Activated CD8-positive, alpha-beta memory T cell treated with anti-CD3 and anti-CD28 coated beads for 4 hours (primary cell): ENCODE results near the gene RERE.
A peak's percentile ranks its signal among the peaks of the same experiment; 100 is the strongest.

Experiments used
- DNase-seq, 2 donors: peaks; one replicate each; pipeline ENCODE4 v3.0.0-alpha.2; 2020; ENCODE audit warnings: low read depth in 2 of 2

The RERE gene

DNA sequence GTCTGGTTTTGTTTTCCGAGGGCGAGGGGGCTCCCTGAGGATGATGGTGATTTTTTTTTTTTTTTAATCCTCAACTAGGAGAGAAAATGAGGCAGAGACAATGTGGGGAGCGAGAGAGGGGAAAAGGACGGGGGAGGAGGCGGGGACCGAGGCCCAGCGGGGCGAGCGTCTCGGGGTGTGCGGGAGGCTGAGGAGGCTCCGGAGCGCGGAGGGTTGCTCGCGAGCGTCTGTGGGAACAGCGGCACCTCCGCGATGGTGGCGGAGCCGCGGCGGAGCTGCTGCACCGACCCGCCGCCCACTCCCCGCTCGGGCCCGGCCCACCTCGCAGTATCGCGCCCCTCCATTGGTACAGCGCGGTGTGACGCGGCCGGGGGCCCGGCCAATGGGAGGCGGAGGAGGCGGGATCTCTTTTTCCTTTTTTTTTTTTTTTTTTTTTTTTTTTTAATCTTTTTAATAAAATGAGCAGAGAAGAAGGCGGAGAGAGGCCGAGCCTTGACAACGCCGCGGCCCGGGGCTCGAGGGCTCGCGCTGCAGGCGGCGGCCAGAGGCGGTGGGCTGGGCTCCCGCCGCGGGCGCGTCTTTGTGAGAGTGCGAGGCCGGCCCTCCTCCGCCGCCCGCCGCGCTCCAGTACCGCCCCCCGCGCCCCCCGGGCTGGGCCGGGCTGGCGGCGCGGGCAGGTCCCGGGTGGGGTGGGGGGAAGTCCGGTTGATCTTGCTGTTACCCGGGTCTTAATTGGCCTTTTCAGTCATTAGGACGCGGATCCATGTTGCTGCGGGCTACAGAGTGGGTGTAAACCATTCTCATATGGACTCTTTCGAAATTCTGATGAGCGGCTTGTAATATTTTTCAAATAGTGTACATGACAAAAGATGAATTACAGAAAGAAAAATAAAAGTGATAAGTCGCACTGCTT is at the start of gene RERE:
Gene RERE, minus strand, starts transcription at position 229 of the 913 bp plus-strand sequence.
- DNase-seq = peak; percentile 90

GRCh38 chr1:8866792-8867415 is 49.5 kb upstream of the RERE start:
- no peak for DNase-seq

DNA sequence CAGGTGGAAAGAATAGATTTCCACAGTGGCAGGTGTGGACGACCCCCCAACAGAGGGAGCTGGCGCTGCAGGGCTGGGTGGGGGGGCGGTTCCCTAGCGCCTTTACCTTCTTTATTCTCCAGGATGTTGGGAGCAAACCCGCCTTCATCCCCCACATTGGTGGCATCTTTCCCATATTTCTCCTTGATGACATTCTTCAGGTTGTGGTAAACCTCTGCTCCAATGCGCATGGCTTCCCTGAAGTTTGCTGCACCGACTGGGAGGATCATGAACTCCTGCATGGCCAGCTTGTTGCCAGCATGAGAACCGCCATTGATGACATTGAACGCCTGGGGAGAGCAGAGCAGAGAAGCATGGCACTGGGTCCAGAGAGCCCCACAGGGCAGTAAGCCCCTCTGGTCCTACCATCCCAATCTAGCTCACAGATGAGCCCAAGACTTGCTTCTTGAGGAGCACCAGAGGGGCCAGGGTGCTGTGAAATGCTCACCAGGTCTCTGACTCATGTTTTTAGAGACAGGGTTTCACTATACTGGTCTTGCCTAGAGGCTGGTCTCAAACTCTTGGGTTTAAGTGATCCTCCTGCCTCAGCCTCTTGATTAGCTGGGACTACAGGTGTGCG is 48.8 kb upstream of the RERE start:
- no peak for DNase-seq

GRCh38 chr1:8864713-8865344 is 47.4 kb upstream of the RERE start:
- DNase-seq = no peak

GRCh38 chr1:8863794-8864233 is 46.4 kb upstream of the RERE start:
- no peak for DNase-seq

GRCh38 chr1:8863138-8863537 is 45.7 kb upstream of the RERE start:
- no peak for DNase-seq

DNA sequence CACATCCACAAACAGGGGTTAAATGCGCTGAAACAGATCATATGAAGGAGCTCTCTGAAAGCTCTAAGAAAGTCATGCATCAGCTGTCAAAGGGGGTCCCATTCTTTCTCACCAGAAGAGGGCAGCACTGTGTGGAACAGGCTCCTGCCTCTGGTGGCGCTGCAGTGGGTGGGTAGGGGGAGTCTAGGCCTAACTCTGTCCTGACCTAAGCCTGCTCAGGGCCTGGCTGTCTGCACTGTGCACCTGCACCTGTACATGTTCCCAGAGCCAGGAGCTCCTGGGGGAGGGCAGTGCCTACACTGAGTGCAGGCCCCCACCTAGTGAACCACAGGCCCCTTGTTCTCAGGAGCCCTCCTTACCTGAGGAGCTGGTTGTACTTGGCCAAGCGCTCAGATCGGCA is 45.1 kb upstream of the RERE start:
- DNase-seq = no peak

DNA sequence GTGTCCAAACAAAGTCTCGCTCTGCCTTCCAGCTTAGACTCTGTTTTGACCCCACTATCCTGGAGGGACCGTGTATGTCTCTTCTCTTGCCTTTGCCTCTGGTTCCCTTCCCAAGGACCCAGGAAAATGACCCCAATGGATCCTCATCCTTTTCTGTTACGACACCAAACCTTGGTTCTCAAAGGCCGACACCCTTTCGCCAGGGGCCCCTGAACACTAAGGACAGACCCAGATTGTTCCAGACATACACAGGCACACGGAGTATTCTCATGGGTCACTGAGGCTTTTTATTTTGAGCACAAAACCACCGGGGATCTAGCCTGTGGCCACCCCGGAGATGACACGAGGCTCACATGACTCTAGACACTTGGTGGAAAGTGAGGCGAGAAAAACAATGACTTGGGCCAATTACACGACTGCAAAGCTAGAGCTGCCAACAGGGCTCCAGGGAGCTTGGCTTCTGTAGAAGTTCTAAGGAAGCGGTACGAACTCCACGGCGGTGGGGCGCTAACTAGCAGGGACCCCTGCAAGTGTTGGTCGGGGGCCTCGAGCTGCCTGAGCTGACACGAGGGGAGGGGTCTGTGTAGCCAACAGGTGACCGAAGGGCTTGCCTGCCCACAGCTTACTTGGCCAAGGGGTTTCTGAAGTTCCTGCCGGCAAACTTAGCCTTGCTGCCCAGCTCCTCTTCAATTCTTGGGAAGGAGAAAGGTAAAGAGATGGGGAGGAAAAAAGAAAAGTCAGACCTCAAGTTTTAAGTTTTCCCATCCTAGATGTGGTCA is 43.5 kb upstream of the RERE start:
- no peak for DNase-seq

- no peak for DNase-seq
Measured at GRCh38 chr1:8858888-8859706, 41.7 kb upstream of the RERE start.

GRCh38 chr1:8858112-8858668 is 40.8 kb upstream of the RERE start:
- no peak for DNase-seq

DNA sequence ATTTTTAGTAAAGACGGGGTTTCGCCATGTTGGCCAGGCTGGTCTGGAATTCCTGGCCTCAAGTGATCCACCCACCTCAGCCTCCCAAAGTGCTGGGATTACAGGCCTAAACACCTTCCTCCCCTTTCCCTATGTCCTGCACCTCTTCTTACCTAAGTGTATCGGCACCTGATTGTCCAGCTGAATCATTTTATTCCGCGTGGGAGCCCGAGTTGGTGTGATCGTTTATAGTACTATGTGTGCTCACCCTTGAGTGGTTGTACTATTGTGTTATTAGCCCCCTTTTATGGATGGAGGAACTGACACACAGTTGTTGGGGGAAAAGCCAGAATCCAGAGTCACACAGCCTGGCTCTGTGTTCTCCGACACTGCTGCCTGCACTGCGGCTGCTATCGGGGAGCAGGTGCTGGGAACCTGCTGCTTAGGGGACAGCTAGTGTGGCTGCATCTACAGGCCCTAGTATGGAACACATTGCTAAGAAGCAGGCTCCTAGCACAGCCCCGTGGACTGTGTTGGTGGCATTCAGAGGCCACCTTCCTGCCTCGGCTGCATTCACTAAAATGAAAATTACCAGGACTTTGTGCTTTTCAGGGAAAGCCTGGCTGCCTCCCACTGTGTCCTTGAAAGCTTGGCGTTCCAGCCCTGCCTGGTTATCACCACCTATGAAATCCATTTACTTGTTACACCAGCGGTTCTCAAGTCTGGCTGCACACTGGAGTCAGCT is 39.4 kb upstream of the RERE start:
- no peak for DNase-seq

- DNase-seq = no peak
Measured at GRCh38 chr1:8854240-8854639, 36.8 kb upstream of the RERE start.

GRCh38 chr1:8851060-8851459 is 33.6 kb upstream of the RERE start:
- no peak for DNase-seq

GRCh38 chr1:8848663-8849386 is 31.4 kb upstream of the RERE start:
- DNase-seq = peak; percentile 41 to 45

DNA sequence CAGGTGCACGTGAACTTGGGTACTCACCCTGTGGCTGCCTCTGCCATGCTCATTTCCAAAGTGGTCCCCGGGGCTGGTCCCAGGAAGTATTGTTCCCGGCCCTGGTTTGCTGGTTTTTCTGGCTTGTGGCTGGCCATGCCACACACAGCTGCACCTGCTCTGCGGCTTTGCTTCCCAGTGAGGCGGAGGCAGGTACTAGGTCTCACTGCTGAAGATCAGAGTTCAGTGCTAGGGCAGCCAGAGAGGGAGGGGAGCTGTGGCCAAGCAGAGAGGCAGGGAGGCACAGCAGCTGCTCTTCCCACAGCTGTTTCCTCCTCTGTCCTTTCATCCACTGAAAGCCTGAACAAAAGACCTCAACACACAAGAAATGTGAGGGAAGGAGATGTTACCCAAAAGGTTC is 30.6 kb upstream of the RERE start:
- DNase-seq = no peak

GRCh38 chr1:8846263-8846662 is 28.8 kb upstream of the RERE start:
- DNase-seq = no peak

DNA sequence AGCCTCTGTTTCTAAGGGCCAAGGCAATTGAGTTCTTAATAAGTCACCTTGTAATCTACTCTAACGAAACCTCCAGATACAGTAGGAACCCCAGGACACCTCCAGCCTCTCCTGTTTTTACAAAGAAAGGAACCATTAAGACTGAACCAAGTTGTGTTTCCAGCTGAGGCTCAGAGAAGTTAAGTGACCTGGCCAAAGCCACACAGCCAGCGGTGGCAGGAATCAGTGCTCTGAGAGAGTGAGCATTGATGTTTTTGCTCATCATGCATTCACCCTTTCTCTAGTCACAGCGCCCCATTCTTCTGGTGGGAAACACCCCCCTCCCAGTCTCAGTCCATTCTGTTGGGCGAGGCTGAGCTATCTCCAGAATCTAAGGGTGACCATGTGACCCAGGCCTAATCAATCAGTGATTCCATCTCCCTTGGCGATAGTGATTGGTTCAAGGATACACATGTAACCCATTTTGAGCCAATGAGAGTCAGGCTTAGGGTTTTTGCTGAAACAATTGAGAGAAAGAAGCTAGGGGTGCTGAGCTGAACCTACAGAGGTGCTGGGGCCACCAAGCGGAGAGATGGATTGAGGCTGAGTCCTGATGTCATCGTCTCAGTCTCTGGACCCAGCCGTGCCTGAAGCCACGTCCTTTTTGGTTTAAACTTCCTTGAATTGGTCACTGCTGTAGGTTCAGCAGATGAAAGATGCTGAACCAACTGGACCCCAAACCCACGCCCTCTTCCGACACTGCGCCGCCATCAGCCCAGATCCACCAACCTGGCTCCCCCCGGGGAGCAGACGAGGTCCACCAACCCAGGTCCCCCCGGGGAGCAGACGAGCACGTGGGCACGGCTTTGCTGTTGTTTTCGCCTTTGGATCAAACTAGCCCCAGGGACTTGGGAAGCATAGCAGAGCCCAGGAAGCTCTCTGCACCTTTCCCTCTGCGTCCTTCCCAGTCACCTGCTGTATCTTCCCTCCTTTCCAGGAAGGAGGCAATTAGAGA is 28.0 kb upstream of the RERE start:
- DNase-seq = no peak
